GM18861 (cell line): ENCODE results near the gene CERK.

ENCODE experiments used
- ATAC-seq: cut with Tn5 transposase; IDR thresholded peaks from one replicate; pipeline ENCODE4 v1.9.1; 2021; ENCODE audit not compliant: unreplicated experiment

CERK gene

DNA sequence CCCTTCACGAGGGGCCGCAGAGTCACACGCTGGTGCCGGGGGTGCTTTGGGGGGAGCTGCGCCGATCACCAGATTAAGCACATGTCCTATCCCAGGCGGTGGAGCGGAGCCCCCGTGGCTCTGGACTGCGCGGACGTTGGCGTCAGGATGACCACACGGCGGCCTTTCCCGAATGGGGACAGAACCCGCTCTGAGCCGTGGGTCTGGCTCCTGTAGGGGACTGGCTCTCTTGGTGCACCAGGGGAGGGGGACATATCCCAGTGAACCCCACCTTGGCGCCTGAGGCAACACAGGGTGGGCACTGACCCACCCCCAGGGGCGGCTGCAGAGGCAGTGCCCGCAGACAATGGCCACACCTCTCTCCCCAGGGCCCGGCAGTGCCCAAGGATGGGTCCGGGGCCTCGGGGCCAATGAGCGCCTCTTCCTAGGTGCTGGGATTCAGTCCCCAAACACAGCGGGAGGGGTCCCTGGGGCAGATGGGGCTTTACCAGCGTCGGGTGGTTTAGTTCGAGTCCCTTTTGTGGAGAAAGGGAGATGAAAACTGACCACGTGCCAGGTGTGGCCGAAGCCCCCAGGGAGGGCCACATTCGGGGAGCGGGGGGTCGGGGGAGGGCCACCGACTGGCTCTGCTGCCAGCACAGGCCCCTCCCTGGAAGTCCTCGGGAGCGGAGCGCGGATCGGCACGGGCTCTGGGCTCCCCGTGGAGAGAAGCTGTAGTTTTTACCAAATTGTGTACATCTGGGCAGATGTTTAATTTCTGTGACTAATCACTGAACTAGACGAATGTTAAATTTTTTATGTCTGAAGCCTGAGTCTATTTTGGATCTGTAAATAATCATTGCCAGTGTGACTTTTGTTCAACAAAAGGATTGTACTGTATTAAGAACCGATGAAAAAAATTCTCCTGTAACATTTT is 59.0 kb downstream of the CERK start:
- ATAC-seq, result no peak

DNA sequence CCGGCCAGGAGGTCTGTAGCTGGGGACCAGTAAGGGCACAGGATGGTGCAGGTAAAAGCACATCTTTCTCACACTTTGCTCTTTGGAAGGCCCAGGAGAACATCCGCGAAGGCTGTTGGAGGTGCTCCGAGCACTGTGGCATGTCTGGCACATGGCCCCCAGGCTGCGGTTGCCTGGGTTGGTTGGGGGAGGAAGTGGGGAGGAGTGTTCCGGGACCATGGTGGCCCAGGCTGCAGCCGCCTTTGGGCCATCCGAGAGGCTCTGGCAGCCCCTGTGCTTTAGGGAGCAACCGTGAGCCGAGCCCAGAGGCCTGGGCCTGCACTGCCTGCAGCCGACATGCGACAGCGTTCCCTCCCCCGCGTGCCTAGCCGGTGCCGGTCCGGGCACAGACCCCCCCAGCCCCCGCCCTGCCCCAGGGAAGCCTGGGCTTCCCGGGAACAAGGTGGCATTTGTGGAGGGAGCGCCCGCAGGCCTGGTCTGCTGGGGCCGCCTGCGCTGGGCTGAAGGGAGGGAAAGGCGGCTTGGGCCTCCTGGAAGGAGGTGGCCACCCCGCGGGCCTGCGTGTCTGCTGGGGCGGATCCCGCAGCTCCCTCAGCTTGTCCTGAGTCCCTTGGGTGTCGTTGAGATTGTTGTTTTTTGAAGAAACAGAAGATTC is 59.9 kb downstream of the CERK start:
- ATAC-seq, result no peak

DNA sequence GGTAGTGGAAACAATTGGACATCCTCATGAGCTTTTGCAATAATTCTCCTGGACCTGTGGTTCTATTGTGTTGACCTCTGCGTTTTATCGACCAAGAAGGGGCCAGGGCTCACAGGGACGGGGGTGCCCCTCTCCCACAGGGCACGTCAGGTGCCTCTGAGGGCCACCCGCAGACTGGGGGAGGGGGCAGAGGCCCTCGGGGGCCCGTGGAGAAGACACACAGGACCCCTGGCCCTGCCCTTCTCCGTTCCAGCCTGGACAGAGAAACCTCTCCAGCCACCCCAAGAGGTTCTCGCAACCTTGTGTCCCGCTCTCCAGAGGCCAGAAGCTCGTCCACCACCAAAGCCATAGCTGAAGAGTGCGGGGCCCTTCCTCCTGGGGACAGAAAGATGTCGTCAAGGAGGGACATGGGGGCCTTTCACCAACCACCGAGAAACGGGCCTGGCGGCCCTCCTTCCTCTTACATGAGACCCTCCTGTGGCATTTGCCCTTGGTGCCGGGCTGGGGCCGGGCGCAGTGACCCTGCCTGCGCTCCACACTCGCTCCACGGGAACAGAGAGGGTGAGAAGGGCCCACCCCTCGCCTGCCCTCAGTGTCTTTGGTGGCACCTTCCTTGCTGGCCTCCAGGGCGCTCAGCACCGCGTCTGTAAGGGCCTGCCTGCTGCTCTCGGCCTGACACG is 60.6 kb downstream of the CERK start:
- no peak for ATAC-seq

DNA sequence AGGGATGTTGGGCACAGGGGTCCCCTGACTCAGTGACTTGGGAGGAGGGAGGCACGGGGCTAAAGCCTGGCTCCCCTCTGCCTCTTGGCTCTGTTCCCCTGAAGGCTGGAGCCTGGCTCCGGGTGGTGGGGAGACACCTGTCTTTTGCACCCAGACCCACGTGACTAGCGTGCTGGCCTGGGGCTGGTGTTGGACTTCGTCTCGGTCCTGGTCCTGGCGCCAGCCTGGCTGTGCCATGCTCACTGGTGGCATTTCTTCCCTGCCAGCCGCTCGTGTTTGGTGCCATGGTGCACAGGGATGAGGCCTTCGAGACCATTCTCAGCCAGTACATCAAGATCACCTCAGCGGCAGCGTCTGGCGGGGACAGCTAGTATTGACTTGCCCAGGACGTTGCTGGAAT is 61.2 kb downstream of the CERK start:
- no peak for ATAC-seq

DNA sequence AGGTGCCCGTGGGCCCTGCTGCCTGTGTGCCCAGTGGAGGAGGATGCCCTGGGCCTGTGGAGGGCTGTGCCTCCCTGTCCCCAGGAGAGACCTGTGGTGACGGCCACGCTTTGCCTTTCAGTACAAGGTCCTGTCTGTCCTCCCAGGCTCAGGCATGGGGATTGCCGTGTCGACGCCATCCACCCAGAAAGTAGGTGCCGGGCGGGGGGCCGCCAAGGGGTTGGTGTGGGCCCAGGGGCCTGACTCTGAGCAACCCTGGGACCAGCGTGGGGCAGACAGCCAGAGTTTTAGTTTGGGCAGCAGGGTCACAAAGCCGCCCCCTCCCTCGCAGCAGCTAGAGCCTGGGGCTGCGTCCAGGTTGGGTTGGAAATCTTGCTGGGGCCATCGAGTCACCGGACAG is 61.6 kb downstream of the CERK start:
- ATAC-seq, result no peak

DNA sequence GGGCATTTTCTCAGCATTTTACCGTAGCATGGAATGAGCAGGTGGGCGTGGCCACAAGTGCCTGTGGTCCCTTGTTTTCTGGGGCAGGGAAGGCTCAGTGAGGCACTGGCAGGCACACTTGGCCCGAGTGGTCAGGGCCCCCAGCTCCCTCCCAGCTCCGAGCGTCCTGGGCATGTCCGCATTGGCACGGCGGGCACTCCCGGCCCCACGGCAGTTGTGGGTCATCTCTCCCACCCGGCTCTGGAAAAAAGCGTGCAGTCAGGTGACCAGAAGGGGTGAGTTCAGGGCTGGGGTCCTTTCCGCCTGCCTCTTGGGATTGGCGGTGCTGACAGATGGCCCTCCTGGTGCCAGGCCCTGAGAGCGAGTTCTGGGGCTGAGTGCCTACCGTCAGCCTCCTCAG is 62.1 kb downstream of the CERK start:
- no peak for ATAC-seq

DNA sequence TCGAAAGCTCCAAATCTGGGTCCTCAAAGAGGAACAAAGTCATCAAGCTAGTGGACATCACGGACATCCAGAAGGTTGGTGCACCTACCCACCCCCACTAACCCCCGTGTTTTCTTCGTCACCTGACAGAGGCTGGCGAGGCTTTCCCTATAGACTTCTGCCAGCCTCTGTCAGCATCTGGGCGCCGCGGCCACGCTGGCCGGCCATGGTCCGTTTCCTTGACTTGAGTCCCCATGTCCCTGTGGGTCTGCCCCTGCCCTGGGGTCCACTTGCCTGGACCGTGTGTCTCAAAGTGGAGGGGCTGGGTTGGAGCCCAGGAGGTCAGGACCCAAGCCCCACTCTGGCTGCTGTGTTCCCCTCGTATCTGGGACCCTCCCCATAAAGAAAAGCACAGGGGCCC is 62.6 kb downstream of the CERK start:
- ATAC-seq, result no peak

DNA sequence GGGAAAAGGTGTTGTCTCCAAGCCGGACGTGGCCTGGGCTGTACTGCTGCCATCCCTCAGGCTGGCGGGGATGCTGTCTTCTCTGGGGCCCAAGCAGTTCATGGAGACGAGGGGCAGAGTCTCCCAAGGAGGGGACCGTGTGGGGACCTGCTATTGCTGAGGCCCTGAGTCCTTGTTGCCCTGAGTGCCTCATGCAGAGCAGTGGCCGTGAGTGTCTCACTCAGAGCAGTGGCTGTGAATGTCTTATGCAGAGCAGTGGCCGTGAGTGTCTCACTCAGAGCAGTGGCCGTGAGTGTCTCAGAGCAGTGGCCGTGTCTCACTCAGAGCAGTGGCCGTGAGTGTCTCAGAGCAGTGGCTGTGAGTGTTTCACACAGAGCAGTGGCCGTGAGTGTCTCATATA is 63.1 kb downstream of the CERK start:
- ATAC-seq, result no peak

DNA sequence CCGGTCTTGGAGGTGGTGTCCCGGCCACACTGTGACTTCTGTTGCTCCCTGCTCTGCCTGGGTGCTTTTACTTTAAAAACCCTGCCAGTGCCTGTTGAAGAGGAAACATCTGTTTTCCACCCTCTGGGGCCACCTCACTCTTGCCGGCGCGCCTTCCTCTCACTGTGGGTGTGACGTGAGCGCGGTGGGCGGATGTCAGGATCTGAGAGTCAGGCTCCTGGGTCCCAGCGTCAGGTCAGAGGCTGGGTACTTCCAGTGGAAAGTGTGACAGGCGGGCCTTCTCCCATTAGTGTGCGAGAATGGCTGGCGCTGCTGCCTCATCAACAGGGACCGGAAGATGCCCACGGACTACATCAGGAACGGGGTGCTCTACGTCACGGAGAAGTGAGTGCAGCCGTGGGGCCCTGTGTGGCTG is 63.7 kb downstream of the CERK start:
- ATAC-seq, result no peak

DNA sequence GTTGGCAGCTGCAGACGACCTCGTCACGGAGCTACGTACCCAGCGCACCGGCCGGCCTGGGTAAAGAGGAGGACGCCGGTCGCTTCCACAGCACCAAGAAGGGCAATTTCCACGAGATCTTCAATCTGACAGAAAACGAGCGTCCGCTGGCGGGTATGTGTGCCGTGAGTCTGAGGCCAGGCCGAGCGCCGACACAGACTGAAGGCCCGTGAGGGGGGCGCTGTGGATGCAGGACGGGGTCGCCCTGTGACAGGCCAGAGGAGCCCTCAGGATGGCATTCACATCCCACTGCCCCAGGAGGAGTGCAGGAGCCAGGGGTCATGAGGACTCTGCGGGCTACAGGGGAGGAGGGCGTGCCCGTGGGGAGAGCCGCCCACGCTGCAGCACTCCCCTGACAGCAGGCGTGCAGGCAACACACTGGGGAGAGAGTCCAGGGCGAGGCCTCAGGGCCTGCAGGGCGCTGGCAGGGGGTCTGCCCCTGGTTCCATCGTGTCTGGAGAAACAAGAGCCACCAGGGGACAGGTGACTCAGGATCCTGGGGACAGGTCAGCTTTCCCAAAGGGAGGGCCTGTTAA is 64.3 kb downstream of the CERK start:
- ATAC-seq, result no peak

DNA sequence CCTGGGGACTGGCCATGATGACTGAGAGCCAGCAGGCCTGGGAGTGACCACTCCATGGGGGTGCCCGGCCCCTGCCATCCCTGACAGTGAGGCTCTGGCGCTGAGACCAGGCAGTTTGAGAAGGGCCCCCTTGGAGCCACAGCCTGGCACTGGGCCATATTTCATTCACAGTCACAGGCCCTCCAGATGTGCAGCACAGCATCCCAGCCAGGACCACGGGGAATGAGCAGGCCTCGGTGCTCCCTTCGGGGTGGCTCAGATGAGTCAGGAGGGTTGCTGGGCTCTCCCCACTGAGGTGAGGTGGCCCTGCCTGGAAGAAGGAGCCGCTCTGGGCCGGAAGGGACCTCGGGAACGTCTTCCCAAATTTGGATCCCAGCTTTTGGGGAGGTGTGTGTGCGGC is 64.8 kb downstream of the CERK start:
- no peak for ATAC-seq

DNA sequence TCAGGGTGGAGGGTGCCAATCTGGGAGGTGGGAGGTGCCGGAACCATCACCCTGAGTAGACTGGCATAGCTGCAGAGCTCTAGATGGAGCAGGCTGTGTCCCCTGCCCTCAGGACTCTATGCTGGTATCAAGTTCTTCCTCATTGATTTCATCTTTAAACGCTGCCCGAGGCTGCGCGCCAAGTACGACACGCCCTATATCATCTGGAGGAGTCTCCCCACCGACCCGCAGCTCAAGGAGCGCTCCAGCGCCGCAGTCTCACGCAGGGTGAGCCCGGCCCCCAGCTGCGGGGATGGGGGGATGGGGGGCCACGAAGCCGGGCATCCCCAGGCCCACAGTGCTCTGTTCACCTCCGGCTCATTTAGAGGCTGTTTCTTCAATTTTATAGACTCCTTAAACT is 65.3 kb downstream of the CERK start:
- no peak for ATAC-seq

DNA sequence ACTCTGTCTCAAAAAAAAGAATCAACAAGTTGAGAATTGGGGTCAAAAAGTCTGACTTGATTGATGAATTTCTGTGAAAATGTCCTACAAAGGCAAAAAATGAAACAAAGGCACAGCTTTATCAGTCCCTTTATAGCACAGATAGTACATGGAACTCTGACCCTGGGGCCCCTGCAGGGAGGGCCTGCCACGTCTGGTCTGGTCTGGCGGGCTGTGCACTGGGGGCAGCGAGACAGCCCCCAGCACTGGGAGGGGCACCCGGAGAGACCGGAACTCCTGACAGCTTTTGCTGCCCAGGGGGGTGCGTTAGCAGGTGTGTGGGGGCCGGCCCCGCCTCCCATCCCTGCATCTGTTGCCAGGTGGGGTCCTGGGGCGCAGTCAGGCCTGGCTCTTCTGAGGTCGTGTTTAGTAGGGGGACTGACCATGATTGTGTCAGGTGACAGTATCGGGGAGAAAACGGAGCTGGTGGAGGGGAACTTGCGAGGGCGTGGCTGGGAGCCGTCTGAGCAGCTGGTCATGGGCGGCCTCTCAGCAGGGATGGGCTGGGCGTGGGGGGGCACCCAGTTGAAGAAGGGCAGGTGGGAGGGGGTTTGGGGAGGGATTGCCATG is 66.1 kb downstream of the CERK start:
- no peak for ATAC-seq

DNA sequence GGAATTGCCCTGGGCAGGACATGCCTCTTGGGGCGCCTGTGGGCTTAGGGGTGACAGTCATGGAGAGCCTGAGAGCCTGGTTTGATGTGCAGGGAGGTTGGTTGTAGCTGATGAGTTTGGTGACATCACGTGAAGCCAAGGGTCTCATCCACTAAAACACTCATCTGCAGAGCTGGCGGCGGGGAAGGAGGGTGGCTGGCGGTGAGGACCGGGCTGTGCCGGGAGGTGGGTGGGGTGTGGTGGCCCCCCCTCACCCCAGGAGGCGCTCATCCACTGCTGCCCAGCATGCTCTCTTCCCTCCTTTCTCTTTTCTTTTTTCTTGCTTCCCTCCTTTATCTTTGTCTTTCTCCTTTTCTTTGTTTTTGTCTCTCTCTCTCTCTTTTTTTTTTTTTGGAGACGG is 68.9 kb downstream of the CERK start:
- ATAC-seq, result no peak

DNA sequence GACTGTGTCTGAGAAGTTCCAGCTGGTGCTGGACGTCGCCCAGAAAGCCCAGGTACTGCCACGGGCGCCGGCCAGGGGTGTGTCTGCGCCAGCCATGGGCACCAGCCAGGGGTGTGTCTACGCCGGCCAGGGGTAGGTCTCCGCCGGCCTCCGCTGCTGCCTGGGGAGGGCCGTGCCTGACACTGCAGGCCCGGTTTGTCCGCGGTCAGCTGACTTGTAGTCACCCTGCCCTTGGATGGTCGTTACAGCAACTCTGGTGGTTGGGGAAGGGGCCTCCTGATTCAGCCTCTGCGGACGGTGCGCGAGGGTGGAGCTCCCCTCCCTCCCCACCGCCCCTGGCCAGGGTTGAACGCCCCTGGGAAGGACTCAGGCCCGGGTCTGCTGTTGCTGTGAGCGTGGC is 69.9 kb downstream of the CERK start:
- no peak for ATAC-seq

DNA sequence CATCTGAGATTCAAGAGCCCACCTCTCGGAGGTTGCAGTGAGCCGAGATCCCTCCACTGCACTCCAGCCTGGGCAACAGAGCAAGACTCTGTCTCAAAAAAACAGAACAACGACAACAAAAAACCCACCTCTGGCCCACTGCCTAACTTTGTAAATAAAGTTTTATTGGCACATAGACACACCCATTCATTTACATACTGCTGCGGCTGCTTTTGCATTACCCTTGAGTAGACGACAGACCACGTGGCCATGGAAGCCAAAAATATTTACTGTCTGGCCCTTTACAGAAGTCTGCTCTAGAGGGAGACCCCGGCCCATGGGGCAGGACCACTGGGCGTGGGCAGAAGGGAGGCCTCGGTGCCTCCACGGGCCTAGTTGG is 70.8 kb downstream of the CERK start:
- no peak for ATAC-seq

DNA sequence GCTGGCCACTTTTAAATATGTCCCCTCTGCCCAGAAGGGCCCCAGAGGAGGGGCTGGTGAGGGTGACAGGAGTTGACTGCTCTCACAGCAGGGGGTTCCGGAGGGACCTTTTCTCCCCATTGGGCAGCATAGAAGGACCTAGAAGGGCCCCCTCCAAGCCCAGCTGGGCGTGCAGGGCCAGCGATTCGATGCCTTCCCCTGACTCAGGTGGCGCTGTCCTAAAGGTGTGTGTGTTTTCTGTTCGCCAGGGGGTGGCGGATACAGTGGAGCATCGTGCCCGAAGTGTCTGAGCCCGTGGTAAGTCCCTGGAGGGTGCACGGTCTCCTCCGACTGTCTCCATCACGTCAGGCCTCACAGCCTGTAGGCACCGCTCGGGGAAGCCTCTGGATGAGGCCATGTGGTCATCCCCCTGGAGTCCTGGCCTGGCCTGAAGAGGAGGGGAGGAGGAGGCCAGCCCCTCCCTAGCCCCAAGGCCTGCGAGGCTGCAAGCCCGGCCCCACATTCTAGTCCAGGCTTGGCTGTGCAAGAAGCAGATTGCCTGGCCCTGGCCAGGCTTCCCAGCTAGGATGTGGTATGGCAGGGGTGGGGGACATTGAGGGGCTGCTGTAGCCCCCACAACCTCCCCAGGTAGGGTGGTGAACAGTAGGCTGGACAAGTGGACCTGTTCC is 71.3 kb downstream of the CERK start:
- ATAC-seq, result no peak

DNA sequence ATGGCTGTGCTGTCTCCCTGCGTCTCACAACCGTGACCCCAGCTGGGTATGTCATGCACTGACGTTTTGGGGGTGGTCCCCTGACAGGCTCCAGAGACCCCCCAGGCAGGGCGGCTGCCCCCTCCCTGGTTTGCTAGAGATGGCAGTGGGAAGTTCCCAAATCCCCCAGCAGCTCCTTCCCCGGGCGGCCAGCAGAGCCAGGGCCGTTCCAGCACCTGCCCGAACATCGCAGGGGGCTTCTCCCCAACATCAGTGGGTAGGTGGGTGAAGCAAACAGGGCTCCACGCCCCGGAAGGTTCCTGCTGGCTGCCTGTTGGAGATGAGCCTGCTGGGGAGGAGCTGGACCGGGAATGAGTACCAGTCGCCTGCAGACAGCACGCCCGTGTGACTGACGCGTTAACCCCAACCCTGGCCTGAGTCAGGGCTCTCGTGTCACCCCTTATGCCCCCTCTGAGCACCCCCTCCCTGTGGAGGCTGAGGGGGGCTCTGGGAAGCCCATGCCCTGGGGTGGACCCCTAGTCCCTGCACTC is 72.2 kb downstream of the CERK start:
- ATAC-seq, result no peak

DNA sequence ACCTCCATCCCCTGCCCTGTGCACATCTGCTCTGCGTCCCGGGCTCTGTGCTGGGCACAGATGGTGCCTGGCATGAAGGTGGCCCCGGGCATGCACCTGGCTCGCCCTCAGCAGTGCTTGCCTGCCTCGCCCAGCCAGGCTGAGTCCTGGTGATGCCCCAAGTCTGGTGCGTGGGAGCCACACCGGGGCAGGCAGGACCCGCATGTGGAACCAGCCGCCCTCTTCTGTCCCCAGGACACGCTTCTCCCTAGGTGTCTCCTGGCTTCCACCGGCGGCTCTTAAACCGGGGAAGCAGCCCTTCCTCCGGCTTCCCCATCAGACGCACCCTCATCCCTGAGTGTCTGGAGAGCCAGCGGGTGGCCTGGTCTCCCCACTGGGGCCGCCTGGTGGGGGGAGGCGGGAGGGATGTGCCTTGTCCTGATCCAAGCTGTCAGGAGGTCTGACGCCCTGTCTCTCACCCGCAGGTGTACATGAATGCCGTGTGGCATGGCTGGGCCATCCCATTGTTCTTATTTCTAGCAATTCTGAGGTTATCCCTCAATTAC is 72.8 kb downstream of the CERK start:
- no peak for ATAC-seq

DNA sequence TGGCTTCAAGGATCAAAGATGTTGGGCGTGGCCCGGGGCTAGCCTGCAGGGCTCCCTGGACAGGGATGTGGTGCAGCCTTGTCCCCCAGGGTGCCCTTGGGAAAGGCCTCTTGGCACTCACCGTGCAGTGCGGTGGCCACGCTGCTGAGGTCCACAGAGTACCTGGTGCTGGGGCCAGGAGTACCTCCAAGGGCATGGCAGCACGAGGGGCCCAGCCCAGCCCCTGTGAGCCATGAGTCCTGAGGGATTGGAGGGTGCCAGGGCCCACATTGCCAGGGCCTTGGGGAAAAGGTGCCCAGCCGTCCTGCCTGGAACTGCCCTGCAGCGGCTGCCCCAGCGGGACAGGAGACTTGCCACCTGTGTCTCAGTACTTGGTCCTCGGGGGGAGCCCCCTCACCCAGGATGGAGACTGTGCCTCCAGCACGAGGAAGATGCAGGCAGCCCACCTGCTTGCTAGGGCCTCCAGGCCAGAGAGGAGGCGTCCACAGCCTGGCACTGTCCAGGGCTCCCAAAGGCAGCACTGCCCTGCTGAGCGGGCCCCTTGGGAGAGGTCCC is 73.7 kb downstream of the CERK start:
- no peak for ATAC-seq
